Right atrium auricular region (tissue), 2 donors: ENCODE data around the gene ZFYVE28. TPM values are rescaled to one million over a fixed set of nuclear protein-coding genes. Genes with fewer than 3 reads are reported as not detected.
A peak's percentile ranks its signal among the peaks of the same experiment; 100 is the strongest.

Experiments
- DNase-seq: peaks from one replicate; pipeline ENCODE4 v3.0.0-alpha.2; 2019; ENCODE audit warnings: low spot score
- H3K27ac ChIP-seq, 2 donors: fragments of 200-600 bp; sonication (generic); 1 replicate in 1 of 2; 2 replicates in 1 of 2; pipeline ENCODE4 v1.5.1; 2016 to 2019
- H3K27me3 ChIP-seq, 2 donors: fragments of 200-600 bp; sonication (generic); one replicate each; pipeline versions ENCODE4 v1.5.1 to v1.6.0; 2017 to 2019
- H3K36me3 ChIP-seq: fragments of 200-600 bp; sonication (generic); one replicate; pipeline ENCODE4 v1.5.1; 2016
- H3K4me1 ChIP-seq, 2 donors: fragments of 200-600 bp; sonication (generic); one replicate each; pipeline versions ENCODE4 v1.5.1 to v1.6.0; 2017 to 2019
- H3K4me3 ChIP-seq, 2 donors: fragments of 200-600 bp; sonication (generic); 1 replicate in 1 of 2; 2 replicates in 1 of 2; pipeline ENCODE4 v1.5.1; 2017 to 2019; ENCODE audit warnings: mild to moderate bottlenecking in 1 of 2, moderate library complexity in 1 of 2
- H3K9me3 ChIP-seq, 2 donors: fragments of 200-600 bp; sonication (generic); one replicate each; pipeline ENCODE4 v1.5.1; 2019
- CTCF ChIP-seq, 2 donors: fragments of 200-600 bp; sonication (generic); IDR thresholded peaks; one replicate each; pipeline ENCODE4 v1.5.1; 2019; ENCODE audit warnings: antibody characterized with exemption in 2 of 2
- total RNA-seq, 2 donors: library from RNA; depleted of rRNA; stranded (reverse); fragments of >200 nt; gene quantifications; one replicate each; pipeline ENCODE4 v1.1.0, GENCODE V29; 2016

Gene ZFYVE28
- total RNA-seq, 2 donors from 2014 or later, result 3.4 to 6.0 TPM

GRCh38 chr4:2243681-2244380, 174.6 kb downstream of the ZFYVE28 start:
- Histone ChIP-seq H3K36me3 (no peaks in the 10 kb centered on the region), H3K4me1 (peaks cover 0 to 56% of the 10 kb centered on the region in 2 donors), H3K27me3 (no peaks in the 10 kb centered on the region), H3K4me3 (no peak overlapping the region), H3K9me3 (no peaks in the 10 kb centered on the region), H3K27ac (peak overlapping the region in 1 of 2 donors; percentile 41)
- peak; percentile 61 for DNase-seq
- peak in 1 of 2 donors; percentile 53 for TF ChIP-seq CTCF (IDR thresholded peaks at IDR 0.05)

- H3K4me1 ChIP-seq, result peaks cover 0 to 56% of the 10 kb centered on the region in 2 donors
- no peaks in the 10 kb centered on the region for H3K9me3 ChIP-seq
Observed at GRCh38 chr4:2241410-2242353, 176.8 kb downstream of the ZFYVE28 start, which contains the start of the genes HAUS3 and POLN. TSS of gene HAUS3 (minus strand) at chr4:2242121. CDS start at chr4:2240946, 1,175 bp downstream. TSS of gene POLN (minus strand) at chr4:2242121. CDS start at chr4:2229231, 12,890 bp downstream.

GRCh38 chr4:2241003-2241402, 177.4 kb downstream of the ZFYVE28 start:
- Histone ChIP-seq H3K27me3 (no peaks in the 10 kb centered on the region), H3K4me1 (peaks cover 0 to 56% of the 10 kb centered on the region in 2 donors), H3K4me3 (peak overlapping the region; percentile 79 to 81), H3K36me3 (no peaks in the 10 kb centered on the region), H3K27ac (peak overlapping the region in 1 of 2 donors; percentile 75), H3K9me3 (no peaks in the 10 kb centered on the region)
- no peak for TF ChIP-seq CTCF (IDR thresholded peaks at IDR 0.05)
- no peak for DNase-seq

More at GRCh38 chr4:2241410-2242353, 176.8 kb downstream of the ZFYVE28 start, which contains the start of the genes HAUS3 and POLN:
- H3K36me3 ChIP-seq, result no peaks in the 10 kb centered on the region
- H3K27me3 ChIP-seq, result no peaks in the 10 kb centered on the region
- H3K27ac ChIP-seq, result peak within 1 kb of the TSS; percentile 67 to 75
- TF ChIP-seq CTCF (IDR thresholded peaks at IDR 0.05), result no peak
- H3K4me3 ChIP-seq, result peak within 1 kb of the TSS; percentile 79 to 81
- DNase-seq, result peak; percentile 97

GRCh38 chr4:2236944-2237666, 181.3 kb downstream of the ZFYVE28 start:
- Histone ChIP-seq H3K4me3 (no peak overlapping the region), H3K36me3 (no peaks in the 10 kb centered on the region)

More at GRCh38 chr4:2236944-2237666, 181.3 kb downstream of the ZFYVE28 start:
- no peak for DNase-seq
- H3K4me1 ChIP-seq, result peaks cover 0 to 24% of the 10 kb centered on the region in 2 donors
- no peaks in the 10 kb centered on the region for H3K9me3 ChIP-seq
- H3K27ac ChIP-seq, result no peak overlapping the region
- no peaks in the 10 kb centered on the region for H3K27me3 ChIP-seq
- TF ChIP-seq CTCF (IDR thresholded peaks at IDR 0.05), result no peak
